ENCODE data around the gene ASIC1.
A peak's percentile ranks its signal among the peaks of the same experiment; 100 is the strongest.

ASIC1 gene

DNA sequence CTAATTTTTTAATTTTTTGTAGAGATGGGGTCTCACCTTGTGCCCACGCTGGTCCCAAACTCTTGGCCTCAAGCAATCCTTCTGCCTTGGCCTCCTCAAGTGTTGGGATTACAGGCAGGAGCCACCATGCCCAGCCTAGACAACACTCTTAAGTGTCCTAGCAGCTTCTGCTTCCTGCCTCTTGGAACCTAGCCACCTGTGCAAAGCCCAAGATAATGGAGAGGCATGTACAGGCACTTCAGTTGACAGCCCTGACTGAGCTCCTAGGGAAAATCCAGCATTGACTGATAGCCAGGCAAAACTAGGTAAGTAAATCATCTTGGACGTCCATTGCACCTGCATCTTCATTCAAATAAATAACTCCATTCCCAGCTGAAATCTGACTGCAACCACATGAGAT lies 70.2 kb downstream of the ASIC1 start:
- H3F3A ChIP-seq (ENCODE audit: insufficient read depth, low read length) = no peaks in the 10 kb centered on the region
- H3K27me3 ChIP-seq (ENCODE audit: insufficient read depth, low read length) = no peaks in the 10 kb centered on the region
- no peak overlapping the region for H3K4me3 ChIP-seq (ENCODE audit: low read depth, low read length, poor library complexity, severe bottlenecking)
- no peak overlapping the region for H3K9ac ChIP-seq (ENCODE audit: low read length)
- no peak overlapping the region for H3K4me2 ChIP-seq (ENCODE audit: low read length)
- peaks cover 64% of the 10 kb centered on the region for H3K36me3 ChIP-seq (ENCODE audit: insufficient read depth, low read length)
- no peaks in the 10 kb centered on the region for H3K79me2 ChIP-seq (ENCODE audit: insufficient read depth, low read length)
- no peaks in the 10 kb centered on the region for H3K9me3 ChIP-seq (ENCODE audit: low read length)
- no peak for TF ChIP-seq CTCF (IDR thresholded peaks at IDR 0.05; ENCODE audit: low read length)
- TF ChIP-seq EZH2 (IDR thresholded peaks at IDR 0.05; ENCODE audit: borderline replicate concordance, low read length) = no peak
- no peaks in the 10 kb centered on the region for H3K9me2 ChIP-seq (ENCODE audit: low read depth, low read length)
- H4K20me1 ChIP-seq (ENCODE audit: insufficient read depth, low read length) = no peaks in the 10 kb centered on the region
- H3K27ac ChIP-seq (ENCODE audit: low read depth, low read length, poor library complexity, severe bottlenecking) = no peak overlapping the region
- no peak overlapping the region for H2AFZ ChIP-seq (ENCODE audit: low read length)
- H3K4me1 ChIP-seq (ENCODE audit: insufficient read depth, low read length, severe bottlenecking) = no peaks in the 10 kb centered on the region

DNA sequence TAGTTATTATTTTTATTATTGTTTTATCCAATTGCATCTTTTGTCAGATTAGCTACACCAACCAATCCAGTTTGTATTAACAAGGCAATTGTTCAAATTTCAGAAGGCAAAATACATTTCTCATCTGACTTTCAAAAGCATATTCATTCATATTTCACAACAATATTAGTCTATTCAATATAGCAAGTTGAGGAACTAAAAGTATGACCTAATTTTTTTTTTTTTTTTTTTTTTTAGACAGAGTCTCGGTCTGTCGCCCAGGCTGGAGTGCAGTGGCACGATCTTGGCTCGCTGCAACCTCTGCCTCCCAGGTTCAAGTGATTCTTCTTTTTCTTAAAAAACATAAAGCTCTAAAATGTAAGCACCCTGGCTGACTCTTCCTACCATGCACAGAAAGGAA lies 71.9 kb downstream of the ASIC1 start:
- Histone ChIP-seq H3K4me3 (ENCODE audit: low read depth, low read length, poor library complexity, severe bottlenecking) (no peak overlapping the region), H3K9me3 (ENCODE audit: low read length) (no peaks in the 10 kb centered on the region), H3K27ac (ENCODE audit: low read depth, low read length, poor library complexity, severe bottlenecking) (no peak overlapping the region), H4K20me1 (ENCODE audit: insufficient read depth, low read length) (no peaks in the 10 kb centered on the region), H3K4me1 (ENCODE audit: insufficient read depth, low read length, severe bottlenecking) (no peaks in the 10 kb centered on the region), H3K9me2 (ENCODE audit: low read depth, low read length) (no peaks in the 10 kb centered on the region), H2AFZ (ENCODE audit: low read length) (no peak overlapping the region), H3K79me2 (ENCODE audit: insufficient read depth, low read length) (no peaks in the 10 kb centered on the region), H3K9ac (ENCODE audit: low read length) (no peak overlapping the region), H3K36me3 (ENCODE audit: insufficient read depth, low read length) (peaks cover 69% of the 10 kb centered on the region), H3F3A (ENCODE audit: insufficient read depth, low read length) (no peaks in the 10 kb centered on the region), H3K4me2 (ENCODE audit: low read length) (no peak overlapping the region), H3K27me3 (ENCODE audit: insufficient read depth, low read length) (no peaks in the 10 kb centered on the region)
- TF ChIP-seq CTCF (IDR thresholded peaks at IDR 0.05; ENCODE audit: low read length) (no peak), EZH2 (IDR thresholded peaks at IDR 0.05; ENCODE audit: borderline replicate concordance, low read length) (no peak)

GRCh38 chr12:50132505-50133135 lies 75.2 kb downstream of the ASIC1 start:
- Histone ChIP-seq H3K4me2 (ENCODE audit: low read length) (no peak overlapping the region), H3K4me3 (ENCODE audit: low read depth, low read length, poor library complexity, severe bottlenecking) (no peak overlapping the region), H3K4me1 (ENCODE audit: insufficient read depth, low read length, severe bottlenecking) (no peaks in the 10 kb centered on the region), H3K27me3 (ENCODE audit: insufficient read depth, low read length) (no peaks in the 10 kb centered on the region), H3K79me2 (ENCODE audit: insufficient read depth, low read length) (no peaks in the 10 kb centered on the region), H4K20me1 (ENCODE audit: insufficient read depth, low read length) (no peaks in the 10 kb centered on the region), H3F3A (ENCODE audit: insufficient read depth, low read length) (no peaks in the 10 kb centered on the region), H3K9me3 (ENCODE audit: low read length) (no peaks in the 10 kb centered on the region), H3K36me3 (ENCODE audit: insufficient read depth, low read length) (peaks cover 75% of the 10 kb centered on the region), H3K9me2 (ENCODE audit: low read depth, low read length) (no peaks in the 10 kb centered on the region), H3K9ac (ENCODE audit: low read length) (no peak overlapping the region), H3K27ac (ENCODE audit: low read depth, low read length, poor library complexity, severe bottlenecking) (no peak overlapping the region), H2AFZ (ENCODE audit: low read length) (no peak overlapping the region)
- no peak for TF ChIP-seq EZH2 (IDR thresholded peaks at IDR 0.05; ENCODE audit: borderline replicate concordance, low read length)
- TF ChIP-seq CTCF (IDR thresholded peaks at IDR 0.05; ENCODE audit: low read length) = peak; percentile 78

All from OCI-LY1 (cell line).